Measurements from ENCODE around the gene RBM17. TPM values are rescaled to one million over a fixed set of nuclear protein-coding genes. Genes with fewer than 3 reads are reported as not detected.

Gene RBM17, protein sequence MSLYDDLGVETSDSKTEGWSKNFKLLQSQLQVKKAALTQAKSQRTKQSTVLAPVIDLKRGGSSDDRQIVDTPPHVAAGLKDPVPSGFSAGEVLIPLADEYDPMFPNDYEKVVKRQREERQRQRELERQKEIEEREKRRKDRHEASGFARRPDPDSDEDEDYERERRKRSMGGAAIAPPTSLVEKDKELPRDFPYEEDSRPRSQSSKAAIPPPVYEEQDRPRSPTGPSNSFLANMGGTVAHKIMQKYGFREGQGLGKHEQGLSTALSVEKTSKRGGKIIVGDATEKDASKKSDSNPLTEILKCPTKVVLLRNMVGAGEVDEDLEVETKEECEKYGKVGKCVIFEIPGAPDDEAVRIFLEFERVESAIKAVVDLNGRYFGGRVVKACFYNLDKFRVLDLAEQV
- 32.6 and 38.8 TPM in 2 replicates for total RNA-seq

DNA sequence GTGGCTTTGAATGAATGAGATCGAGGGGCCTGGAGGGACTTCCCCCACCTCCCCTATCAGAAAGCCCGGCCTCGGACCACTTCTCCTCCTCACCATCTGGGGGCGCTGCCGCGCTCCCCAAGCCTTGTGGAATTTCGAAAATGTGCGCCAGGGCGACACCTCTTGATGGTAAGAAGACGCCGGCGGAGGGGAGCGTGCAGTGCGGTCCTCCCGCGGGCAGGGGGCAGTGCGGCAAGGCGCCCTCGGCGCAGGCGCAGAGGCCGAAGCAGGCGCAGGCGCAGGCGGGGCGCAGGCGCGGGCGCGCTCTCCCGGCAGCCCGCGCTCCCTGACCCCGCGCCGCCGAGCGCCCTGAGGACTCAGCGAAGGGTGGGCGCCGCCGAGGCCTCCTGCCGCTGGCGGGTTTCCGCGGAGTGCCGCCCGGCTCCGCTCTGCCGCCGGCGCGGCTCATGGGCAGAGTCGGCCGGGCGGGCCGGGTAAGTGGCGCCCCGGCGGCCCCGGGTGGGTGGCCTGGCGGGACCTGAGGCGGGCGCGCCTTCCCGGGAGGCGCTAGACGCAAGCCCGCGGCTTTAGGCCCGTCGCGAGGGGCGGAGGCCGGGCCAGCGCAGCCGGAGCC lies at the start of gene RBM17:
Gene RBM17 (plus strand): TSS at position 314 of the 613 bp plus-strand sequence. CDS start 8,032 bp downstream, outside the sequence.

DNA sequence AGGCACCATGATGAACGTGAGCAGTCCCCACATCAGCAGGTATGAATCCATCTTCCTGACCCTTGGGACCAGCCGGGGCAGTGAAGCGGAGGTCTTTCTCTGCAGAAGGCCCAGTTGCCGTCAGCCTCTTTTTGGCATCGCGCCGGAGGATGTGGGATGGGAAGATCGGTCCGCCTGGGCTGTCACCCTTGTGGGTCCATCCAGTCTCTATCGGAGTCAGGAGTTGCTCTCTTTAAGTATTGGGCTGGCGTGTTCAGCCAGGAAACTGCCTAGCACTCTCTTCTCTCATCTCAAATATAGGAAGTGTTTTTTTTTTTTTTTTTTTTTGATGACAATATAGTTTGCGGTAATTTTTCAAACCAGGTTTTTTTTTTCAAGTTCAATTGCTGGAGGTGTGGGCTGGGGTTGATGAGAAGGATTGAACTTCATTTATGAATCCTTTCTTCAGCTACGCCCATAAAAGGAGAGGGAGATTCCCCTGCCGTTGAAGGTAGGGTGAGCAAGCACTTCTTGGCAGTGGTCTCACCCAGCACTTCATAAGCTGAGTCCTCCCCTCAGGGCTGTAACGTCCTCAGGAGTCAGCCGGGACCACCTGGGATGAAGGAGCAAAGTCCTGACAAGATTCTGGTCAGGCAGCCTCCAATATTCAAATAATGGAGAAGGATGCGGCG lies 26.6 kb upstream of the RBM17 start, which contains the start of gene IL2RA:
Gene IL2RA (minus strand): TSS at position 267 of the 671 bp plus-strand sequence. CDS start 216 bp downstream, at position 51.

Small RNA genes lying within 50 kb of the gene (small RNA-seq; reads per million reads assigned to genes)
- gene MIR3155A (ENCODE audit: low replicate concordance) = not detected

Other genes with a start within 250 kb of the RBM17 start
- gene ANKRD16, start 199.1 kb upstream of the RBM17 start, total RNA-seq = 4.2 and 8.9 TPM in 2 replicates
- gene FBH1, start 198.8 kb upstream of the RBM17 start, total RNA-seq = 75.9 and 109 TPM in 2 replicates
- gene IL15RA, start 111.5 kb upstream of the RBM17 start, total RNA-seq = 10.7 and 11.2 TPM in 2 replicates
- gene IL2RA, start 26.7 kb upstream of the RBM17 start, total RNA-seq = not detected in 2 replicates
- gene PFKFB3, start 113.9 kb downstream of the RBM17 start, total RNA-seq = 14.7 and 68.6 TPM in 2 replicates

Measured in placental pericyte (primary cell).